Endothelial cell of umbilical vein (primary cell): ENCODE measurements around the gene TRIM7.

Source experiments
- CTCF ChIP-seq, 2 donors: IDR thresholded peaks; 1 replicate in 1 of 2; 2 replicates in 1 of 2; pipeline ENCODE4 v1.5.1; 2011; ENCODE audit warnings: low read length in 2 of 2, mild to moderate bottlenecking in 2 of 2, moderate library complexity in 2 of 2, control low read depth in 1 of 2, inconsistent platforms in 1 of 2, low read depth in 1 of 2; ENCODE audit not compliant: insufficient read depth in 1 of 2; ENCODE audit errors: extremely low read depth in 1 of 2
- POLR2A ChIP-seq: IDR thresholded peaks from 2 replicates; pipeline ENCODE4 v1.6.1; 2012; ENCODE audit warnings: low read depth, mild to moderate bottlenecking, control low read depth, low read length

DNA sequence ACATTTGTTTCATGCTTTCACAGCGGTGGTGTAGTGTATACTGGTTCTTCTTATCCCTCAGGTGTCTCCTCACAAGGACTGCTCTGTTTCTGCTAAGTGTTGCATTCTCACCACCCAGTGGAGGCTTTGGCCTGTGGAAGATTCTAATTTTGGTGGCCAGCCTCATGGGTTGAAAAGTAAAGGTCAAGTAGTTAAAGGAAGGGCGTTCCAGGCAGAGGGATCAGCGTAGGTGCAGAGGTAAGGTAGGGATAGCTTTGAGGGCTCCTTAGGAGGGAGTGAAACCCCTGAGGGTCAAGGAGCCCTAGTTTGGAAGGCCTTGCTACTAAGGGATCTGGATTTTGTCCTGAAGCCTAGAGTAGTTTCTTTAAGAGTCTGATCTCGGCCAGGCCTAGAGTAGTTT is 43.3 kb upstream of the TRIM7 start:
- TF ChIP-seq POLR2A (no peak), CTCF (IDR thresholded peaks at IDR 0.05; ENCODE audit: extremely low read depth in 1 of 2, insufficient read depth in 1 of 2, low read depth in 1 of 2, low read length in 2 of 2) (no peak)
